K562 (cell line): ENCODE data around the gene GLDC. TPM values are rescaled to one million over a fixed set of nuclear protein-coding genes. Genes with fewer than 3 reads are reported as not detected.

Experiments used
- ATAC-seq: fragments of 200-7000 bp; cut with Tn5 transposase; 3 replicates; pipeline ENCODE4 v1.9.1; 2020; ENCODE audit warnings: moderate library complexity
- BruUV-seq: library from RNA; stranded (reverse); fragments of 400-500 nt; replicated peaks from 2 replicates; lab custom pipeline; 2021; lab: Mats Ljungman, UMichigan
- CTCF ChIA-PET: fragments of 300-600 bp; formaldehyde crosslinking; extraction: SDS; loops from one replicate; lab custom pipeline; 2021; ENCODE audit warnings: low intra/inter-chr PET ratio; lab: Yijun Ruan, JAX
- POLR2A ChIA-PET: fragments of 300-600, 350-650 bp; sonication (Branson Sonifier 250); formaldehyde crosslinking; extraction: SDS; loops from one replicate; lab custom pipeline; 2021; ENCODE audit warnings: antibody characterized with exemption, inconsistent platforms; lab: Yijun Ruan, JAX
- DNase-seq, 4 experiments: peaks; one replicate each; pipeline versions ENCODE4 v3.0.0 to v3.0.0-alpha.2; 2011 to 2018; ENCODE audit warnings: low spot score in 3 of 4, mixed read lengths in 3 of 4; ENCODE audit errors: extremely low read depth in 1 of 4
- FAIRE-seq: peaks from 2 replicates; lab custom pipeline; 2011; peaks lifted over from hg19 to GRCh38; lab: Jason Lieb, UNC
- H2AFZ ChIP-seq: 2 replicates; pipeline ENCODE4 v1.6.0; 2011; ENCODE audit warnings: low read depth, low read length, control low read depth, inconsistent platforms
- H3K27ac ChIP-seq: fragments of 200-600 bp; 3 replicates; pipeline ENCODE4 v1.8.0; 2011; ENCODE audit warnings: low read depth, mild to moderate bottlenecking, control low read depth, inconsistent platforms, low read length, moderate library complexity, mixed read lengths; ENCODE audit errors: extremely low read depth
- H3K27me3 ChIP-seq, 2 experiments: fragments of 300-600 bp in 1 of 2; 2 replicates in 1 of 2; 3 replicates in 1 of 2; pipeline versions ENCODE4 v1.6.0 to v1.8.0; 2011; ENCODE audit warnings: inconsistent platforms in 2 of 2, low read length in 2 of 2, mild to moderate bottlenecking in 1 of 2, mixed read lengths in 1 of 2, moderate library complexity in 1 of 2; ENCODE audit not compliant: control insufficient read depth in 2 of 2, insufficient read depth in 2 of 2
- H3K36me3 ChIP-seq: fragments of 300-600 bp; 3 replicates; pipeline ENCODE4 v1.8.0; 2011; ENCODE audit warnings: mild to moderate bottlenecking, low read length, inconsistent platforms; ENCODE audit not compliant: control insufficient read depth, insufficient read depth
- H3K4me1 ChIP-seq, 2 experiments: fragments of 200-600 bp in 1 of 2; replicated peaks in 1 of 2; 2 replicates in 1 of 2; 3 replicates in 1 of 2; pipeline versions ENCODE4 v1.5.1 to v1.8.0; 2011; ENCODE audit warnings: inconsistent platforms in 2 of 2, low read length in 2 of 2, mild to moderate bottlenecking in 1 of 2, mixed read lengths in 1 of 2, moderate library complexity in 1 of 2; ENCODE audit not compliant: control insufficient read depth in 2 of 2, insufficient read depth in 2 of 2
- H3K4me2 ChIP-seq: 2 replicates; pipeline ENCODE4 v1.6.1; 2011; ENCODE audit warnings: low read length, control low read depth, inconsistent platforms, mixed read lengths; ENCODE audit not compliant: insufficient read depth
- H3K4me3 ChIP-seq: fragments of 200-600 bp; sonication (generic), shearing (Covaris generic); 2 replicates; pipeline ENCODE4 v1.5.1; 2016; ENCODE audit warnings: control low read depth, inconsistent platforms
- H3K79me2 ChIP-seq: fragments of 200-600 bp; 3 replicates; pipeline ENCODE4 v1.8.0; 2011; ENCODE audit warnings: low read length, inconsistent platforms; ENCODE audit not compliant: control insufficient read depth, insufficient read depth
- H3K9ac ChIP-seq, 2 experiments: 2 replicates each; pipeline versions ENCODE4 v1.6.0 to v1.6.1; 2011; ENCODE audit warnings: low read depth in 2 of 2, low read length in 2 of 2, control low read depth in 1 of 2, inconsistent platforms in 1 of 2, mild to moderate bottlenecking in 1 of 2, mixed read lengths in 1 of 2; ENCODE audit not compliant: insufficient read depth in 1 of 2
- H3K9me1 ChIP-seq: one replicate; pipeline ENCODE4 v1.6.0; 2011; ENCODE audit warnings: inconsistent platforms, mild to moderate bottlenecking, low read length, moderate library complexity; ENCODE audit not compliant: control insufficient read depth, insufficient read depth
- H3K9me3 ChIP-seq: replicated peaks from 2 replicates; pipeline ENCODE4 v1.5.1; 2011; ENCODE audit warnings: low read depth, low read length, inconsistent platforms; ENCODE audit not compliant: control insufficient read depth, insufficient read depth
- H4K20me1 ChIP-seq: replicated peaks from 2 replicates; pipeline ENCODE4 v1.6.1; 2011; ENCODE audit warnings: low read length, inconsistent platforms, mixed read lengths; ENCODE audit not compliant: control insufficient read depth, insufficient read depth
- GATAD2A ChIP-seq: fragments of 450-650 bp; IDR thresholded peaks from 2 replicates; pipeline ENCODE4 v1.6.1; 2017
- GTF2E2 ChIP-seq: fragments of 200-800 bp; sonication (Bioruptor generic); IDR thresholded peaks from 2 replicates; pipeline ENCODE4 v1.6.1; 2016; ENCODE audit warnings: missing genetic modification characterization, missing compliant biosample characterization
- HDAC3 ChIP-seq: fragments of 450-650 bp; IDR thresholded peaks from 2 replicates; pipeline ENCODE4 v1.6.1; 2018; ENCODE audit warnings: borderline replicate concordance, mild to moderate bottlenecking, moderate library complexity; ENCODE audit not compliant: partially characterized antibody
- HES1 ChIP-seq: fragments of 450-650 bp; IDR thresholded peaks from 2 replicates; pipeline ENCODE4 v1.6.1; 2016; ENCODE audit warnings: low read depth, mild to moderate bottlenecking, moderate library complexity
- KLF13 ChIP-seq: fragments of 450-650 bp; IDR thresholded peaks from 2 replicates; pipeline ENCODE4 v1.6.1; 2016; ENCODE audit warnings: missing genetic modification characterization, low read depth, mild to moderate bottlenecking, missing compliant biosample characterization, moderate library complexity, borderline replicate concordance
- OTX1 ChIP-seq: fragments of 450-650 bp; formaldehyde crosslinking; IDR thresholded peaks from 2 replicates; pipeline ENCODE4 v1.4.0; 2022; ENCODE audit warnings: mild to moderate bottlenecking
- SREBF2 ChIP-seq: sonication (generic); formaldehyde crosslinking; IDR thresholded peaks from 2 replicates; pipeline ENCODE4 v1.4.0; 2020; ENCODE audit warnings: mild to moderate bottlenecking, missing genetic modification reagents
- TBP ChIP-seq: optimal IDR thresholded peaks from 2 replicates; pipeline ENCODE3; 2011; ENCODE audit warnings: low read depth, low read length, improper control_type of control experiment
- U2AF2 ChIP-seq: fragments of 200-400 bp; formaldehyde crosslinking; optimal IDR thresholded peaks from 2 replicates; pipeline ENCODE3; 2017; ENCODE audit warnings: low read depth, mild to moderate bottlenecking, low read length
- ZFP30 ChIP-seq: fragments of 250-450 bp; sonication (Bioruptor Pico); IDR thresholded peaks from 2 replicates; pipeline ENCODE4 v1.8.0; 2022; ENCODE audit warnings: moderate library complexity, mild to moderate bottlenecking, inconsistent platforms, borderline replicate concordance
- ZNF121 ChIP-seq: sonication (generic); formaldehyde crosslinking; conservative IDR thresholded peaks from 2 replicates; pipeline ENCODE4 v1.8.0; 2022; ENCODE audit warnings: missing genetic modification reagents
- WGBS: fragments of 100-300 bp; shearing (Covaris generic); methylation state at CpG from one replicate; pipeline ENCODE4 v1.1.6; 2016; ENCODE audit warnings: low coverage, mixed read lengths; ENCODE audit not compliant: insufficient coverage; ENCODE audit errors: missing lambda C conversion rate; 5-methylcytosine and 5-hydroxymethylcytosine counted together
- in situ Hi-C: fragments of 300-500 bp; cut with MboI; formaldehyde crosslinking; loops from 4 replicates; pipeline ENCODE4 v1.15.0; 2018; ENCODE audit warnings: inconsistent platforms, mixed read lengths
- intact Hi-C: fragments of 100-400 bp; cut with micrococcal nuclease; formaldehyde crosslinking; loops from 2 replicates; pipeline ENCODE4 v1.14.2; 2022
- polyA plus RNA-seq, 8 experiments: library from polyadenylated mRNA; depleted of rRNA in 4 of 8; stranded (reverse) in 5 of 8; unstranded in 3 of 8; fragments of >200 nt; fragmentation: Nextera tagmentation in 2 of 8; fragmentation: Illumina TruSeq in 1 of 8; extraction: Ambion mirVana in 2 of 8; extraction: Trizol in 1 of 8; gene quantifications; 2 replicates each; pipeline versions ENCODE4 v1.2.1 to v1.2.3, GENCODE V29; 2011 to 2014; ENCODE audit warnings: inconsistent platforms in 1 of 8, missing spikeins in 1 of 8
- total RNA-seq, 7 experiments: library from RNA; depleted of rRNA in 6 of 7; stranded (reverse); fragments of >200 nt in 6 of 7; fragmentation: Illumina TruSeq in 2 of 7; extraction: Trizol in 2 of 7; gene quantifications; 2 replicates each; pipeline versions ENCODE4 v1.2.1 to v1.2.3, GENCODE V29; 2011 to 2021; ENCODE audit warnings: low replicate concordance in 1 of 7

Gene GLDC
- total and polyA plus RNA-seq, 9 of the 15 experiments (the other 6 are each of a cell fraction or from before 2014, with no cell fraction given) = 0.03 to 0.27 (median 0.08) TPM; not detected in 6

- no peak overlapping the region for H2AFZ ChIP-seq
- no peaks in the 10 kb centered on the region; a peak in 2 of 5 replicates for H3K4me1 ChIP-seq
- H3K27me3 ChIP-seq = no peaks in the 10 kb centered on the region
- intact Hi-C loops (loop anchor here (5.0 kb wide), 1 partner anchor 83 kb away; no protein-coding TSS in a partner anchor), in situ Hi-C loops (no loop called here)
- H3K9ac ChIP-seq = no peak overlapping the region
- POLR2A ChIA-PET = no interaction called here
- no peak for FAIRE-seq
- TF ChIP-seq KLF13 (tag) (no peak), GATAD2A (no peak), ZNF121 (CRISPR knock-in tag) (no peak), OTX1 (CRISPR knock-in tag) (no peak), GTF2E2 (tag) (no peak), U2AF2 (no peak), HDAC3 (no peak), HES1 (no peak), TBP (no peak), SREBF2 (CRISPR knock-in tag) (no peak), ZFP30 (CRISPR knock-in tag) (no peak)
- WGBS = 82% methylated on average over 12 of the region's 14 CpGs
- H3K36me3 ChIP-seq = no peaks in the 10 kb centered on the region
- CTCF ChIA-PET = no interaction called here
- no peak for DNase-seq
- no peaks in the 10 kb centered on the region for H3K9me1 ChIP-seq
- no peaks in the 10 kb centered on the region for H3K9me3 ChIP-seq
- BruUV-seq = no TSS peak
- no peaks in the 10 kb centered on the region for H3K79me2 ChIP-seq
- no peak overlapping the region for H3K27ac ChIP-seq
- no peak for ATAC-seq
- H3K4me2 ChIP-seq = no peak overlapping the region
- H4K20me1 ChIP-seq = no peaks in the 10 kb centered on the region
- H3K4me3 ChIP-seq = no peak overlapping the region
Observed at GRCh38 chr9:6669881-6670280, 24.4 kb upstream of the GLDC start.
